GM20000 (cell line): Measurements from ENCODE around the gene WNK2.

Source experiments
- DNase-seq: peaks from one replicate; pipeline ENCODE4 v3.0.0; 2012; ENCODE audit warnings: low spot score
- TF ChIP-seq, protein P1 (sequence below): IDR thresholded peaks from 2 replicates; pipeline ENCODE4 v1.5.1; 2012; ENCODE audit warnings: mild to moderate bottlenecking, control low read depth; ENCODE audit errors: extremely low read depth, missing control alignments

WNK2 gene

DNA sequence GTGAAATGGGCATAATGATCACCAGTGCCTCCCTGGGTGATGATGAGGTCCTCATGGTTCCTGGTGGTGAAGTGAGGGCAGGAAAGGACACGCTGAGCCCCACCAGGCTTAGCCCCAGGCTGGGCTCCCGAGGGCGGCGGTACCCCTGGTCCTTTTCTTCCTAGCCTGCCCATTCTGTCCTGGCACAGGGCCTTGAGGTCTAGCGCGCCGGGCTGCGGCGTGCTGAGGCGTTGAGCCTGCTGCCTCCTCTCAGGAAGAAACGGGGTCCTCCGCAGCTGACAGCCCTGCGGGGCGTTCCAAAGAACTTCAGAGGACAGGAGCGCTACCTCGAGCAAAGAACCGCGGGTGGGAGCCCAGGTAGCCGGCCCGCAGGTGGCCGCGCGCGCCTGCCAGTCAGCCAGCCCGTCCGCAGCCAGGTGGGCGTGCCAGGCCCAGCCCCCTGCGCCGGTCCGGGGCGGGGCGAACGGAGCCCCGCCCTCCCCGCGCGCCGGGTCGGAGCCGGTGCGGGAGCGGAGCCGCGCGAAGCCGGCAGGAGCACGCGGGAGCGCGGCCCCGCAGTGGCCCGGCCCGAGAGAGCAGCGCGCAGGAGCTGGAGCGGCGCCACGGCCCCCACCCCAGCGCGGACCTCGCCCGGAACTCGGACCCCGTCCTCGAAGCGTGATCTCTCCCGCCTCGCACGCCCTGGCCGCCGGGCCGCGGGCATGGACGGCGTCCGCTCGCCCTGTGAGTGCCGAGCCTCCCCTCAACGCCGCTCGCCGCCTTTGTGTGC, at the start of gene WNK2:
TSS of gene WNK2 (plus strand) at position 477 of the 769 bp plus-strand sequence. CDS start 791 bp downstream, outside the sequence.
- peak; percentile 76 for DNase-seq
- TF ChIP-seq, protein P1, sequence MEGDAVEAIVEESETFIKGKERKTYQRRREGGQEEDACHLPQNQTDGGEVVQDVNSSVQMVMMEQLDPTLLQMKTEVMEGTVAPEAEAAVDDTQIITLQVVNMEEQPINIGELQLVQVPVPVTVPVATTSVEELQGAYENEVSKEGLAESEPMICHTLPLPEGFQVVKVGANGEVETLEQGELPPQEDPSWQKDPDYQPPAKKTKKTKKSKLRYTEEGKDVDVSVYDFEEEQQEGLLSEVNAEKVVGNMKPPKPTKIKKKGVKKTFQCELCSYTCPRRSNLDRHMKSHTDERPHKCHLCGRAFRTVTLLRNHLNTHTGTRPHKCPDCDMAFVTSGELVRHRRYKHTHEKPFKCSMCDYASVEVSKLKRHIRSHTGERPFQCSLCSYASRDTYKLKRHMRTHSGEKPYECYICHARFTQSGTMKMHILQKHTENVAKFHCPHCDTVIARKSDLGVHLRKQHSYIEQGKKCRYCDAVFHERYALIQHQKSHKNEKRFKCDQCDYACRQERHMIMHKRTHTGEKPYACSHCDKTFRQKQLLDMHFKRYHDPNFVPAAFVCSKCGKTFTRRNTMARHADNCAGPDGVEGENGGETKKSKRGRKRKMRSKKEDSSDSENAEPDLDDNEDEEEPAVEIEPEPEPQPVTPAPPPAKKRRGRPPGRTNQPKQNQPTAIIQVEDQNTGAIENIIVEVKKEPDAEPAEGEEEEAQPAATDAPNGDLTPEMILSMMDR: no peak

DNA sequence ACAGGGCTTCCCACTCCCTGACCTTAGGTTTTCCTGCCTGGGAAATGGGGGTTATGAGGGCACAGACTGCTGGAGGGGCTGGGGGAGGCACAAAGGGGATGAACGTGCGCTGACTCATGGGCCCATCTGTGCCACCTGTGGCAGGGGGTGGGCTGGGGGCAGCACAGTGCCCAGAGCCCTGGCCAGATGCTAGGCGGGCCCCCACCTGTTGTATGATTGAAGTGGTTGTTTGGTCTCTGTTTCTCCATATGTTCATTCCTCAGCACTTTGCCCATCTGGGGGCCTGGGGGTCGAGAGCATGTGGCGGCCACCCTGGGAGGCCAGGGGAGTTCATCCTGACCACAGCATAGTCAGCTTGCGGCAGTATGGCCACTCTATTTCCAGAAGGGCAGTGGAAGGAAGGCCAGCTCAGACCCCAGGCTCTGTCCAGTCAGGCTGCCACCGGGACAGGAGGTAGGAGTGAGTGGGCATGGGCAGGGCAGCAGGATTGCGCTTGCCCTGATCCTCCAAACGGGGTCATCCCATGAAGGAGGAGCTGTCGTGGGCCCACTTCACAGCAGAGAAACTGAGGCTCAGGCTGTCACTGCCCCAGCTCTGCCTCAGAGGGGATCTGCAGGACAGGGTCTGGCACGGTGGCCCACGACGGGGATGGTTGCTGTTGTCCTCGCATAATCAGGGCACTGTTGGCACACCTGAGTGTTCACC, 49.0 kb upstream of the WNK2 start:
- TF ChIP-seq, protein P1: no peak

DNA sequence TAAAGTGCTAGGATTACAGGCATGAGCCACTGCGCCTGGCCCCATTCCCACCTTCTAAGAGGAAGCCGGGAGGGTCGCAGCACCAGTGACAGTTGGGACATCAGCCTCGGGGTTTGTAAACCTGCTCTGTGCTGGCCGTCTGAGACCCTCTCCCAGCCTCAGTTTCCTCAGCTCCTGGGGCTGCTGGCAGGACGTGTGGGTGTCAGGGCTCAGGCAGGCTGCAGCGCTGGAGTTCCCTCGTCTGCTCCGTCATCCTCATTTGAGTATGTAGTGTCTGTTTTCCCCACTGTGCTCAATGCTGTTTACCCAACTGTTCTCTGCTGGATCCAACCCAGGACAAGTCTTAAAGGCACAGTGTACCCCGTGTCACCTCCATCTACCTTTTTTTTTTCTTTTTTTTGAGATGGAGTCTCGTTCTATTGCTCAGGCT, 47.9 kb upstream of the WNK2 start:
- no peak for DNase-seq
- TF ChIP-seq, protein P1: no peak

More for the DNA sequence above, 49.0 kb upstream of the WNK2 start:
- DNase-seq: peak; percentile 42

DNA sequence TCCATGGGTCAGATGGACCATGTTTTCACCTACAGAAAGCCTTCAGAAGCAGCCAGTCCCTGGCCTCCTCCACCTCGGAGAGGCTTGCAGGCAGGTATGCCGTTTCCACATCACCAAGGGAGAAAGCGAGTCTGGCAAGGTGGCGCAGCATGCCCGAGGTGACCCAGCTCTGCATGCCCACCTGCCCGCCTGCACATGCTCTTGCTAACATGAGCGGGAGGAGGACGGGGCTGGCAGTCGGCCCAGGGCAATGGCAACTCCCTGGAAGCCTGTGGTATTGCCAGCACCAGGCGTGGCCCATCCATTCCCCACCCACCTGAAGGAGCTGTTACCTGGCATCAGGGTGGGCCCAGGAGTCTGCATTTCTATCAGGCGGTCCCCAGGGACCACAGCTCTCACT, 46.6 kb upstream of the WNK2 start:
- TF ChIP-seq, protein P1: no peak
- no peak for DNase-seq

DNA sequence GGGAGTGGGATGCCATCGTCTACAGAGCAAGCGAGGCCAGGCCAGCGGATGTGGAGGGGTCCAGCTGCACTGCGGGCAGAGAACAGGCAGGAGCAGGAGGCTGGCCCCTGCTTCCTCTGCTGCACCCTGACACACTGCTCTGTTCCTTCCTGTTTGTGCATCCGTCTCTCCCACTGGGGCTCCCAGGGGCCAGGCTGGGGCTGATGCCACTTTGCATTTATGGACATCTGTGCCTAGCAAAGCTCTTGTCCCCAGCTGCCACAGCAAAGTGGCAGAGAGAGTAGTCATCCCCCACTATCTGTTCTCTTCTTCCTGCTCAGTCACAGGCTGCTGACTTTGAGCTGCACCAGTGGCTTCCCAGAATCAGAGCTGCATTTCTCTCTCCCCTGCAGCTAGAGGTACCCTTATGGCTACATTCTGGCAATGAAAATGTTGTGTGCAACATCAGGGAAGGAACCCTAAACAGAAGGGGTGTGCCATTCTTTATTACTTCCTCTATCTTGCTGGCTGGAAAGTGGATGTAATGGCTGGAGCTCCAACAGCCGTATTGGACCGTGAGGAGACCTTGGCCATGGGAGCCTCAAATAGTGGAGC, 45.7 kb upstream of the WNK2 start:
- no peak for DNase-seq
- TF ChIP-seq, protein P1: no peak

DNA sequence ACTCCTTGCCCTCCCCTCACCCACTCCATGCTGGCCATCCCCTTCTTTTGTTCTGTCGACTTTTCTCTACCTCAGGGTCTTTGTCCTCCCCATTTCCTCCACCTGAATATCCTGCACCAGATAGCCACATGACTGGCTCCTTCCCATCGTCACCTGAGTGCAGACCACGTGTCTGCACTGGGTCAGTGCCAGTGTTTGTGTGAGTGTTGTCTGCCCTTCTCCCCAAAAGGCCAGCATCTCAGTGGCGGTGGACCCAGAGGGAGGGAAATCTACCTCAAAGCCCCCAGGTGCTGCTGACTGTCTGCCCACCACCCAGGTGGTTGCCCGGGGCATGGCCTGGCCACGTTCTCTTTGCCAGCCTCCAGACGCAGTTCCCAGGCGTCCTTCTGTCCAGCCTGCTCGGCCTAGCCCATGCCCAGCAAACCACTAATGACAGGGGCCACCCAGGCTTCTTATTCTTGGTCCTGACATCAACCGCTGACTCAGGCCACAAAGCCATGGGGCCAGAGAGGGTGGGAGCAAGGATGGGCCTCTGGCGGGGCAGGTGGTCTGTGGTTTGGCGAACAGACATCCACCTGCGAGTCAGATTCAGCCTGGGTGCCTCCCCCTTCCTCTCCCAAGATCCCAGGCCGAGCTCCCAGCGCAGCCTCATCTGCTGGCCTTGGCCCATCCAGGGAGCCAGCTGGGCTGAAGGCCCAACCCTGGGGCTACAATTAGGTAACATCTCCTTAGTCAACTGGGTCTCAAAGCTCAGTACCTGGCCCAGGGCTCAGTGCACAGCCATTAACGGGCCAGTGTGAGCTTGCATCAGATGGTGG, 44.4 kb upstream of the WNK2 start:
- TF ChIP-seq, protein P1: no peak
- no peak for DNase-seq
